K562 (cell line): ENCODE measurements around the gene LRRC7. TPM values are rescaled to one million over a fixed set of nuclear protein-coding genes. Genes with fewer than 3 reads are reported as not detected.

Source experiments
- ATAC-seq: fragments of 200-7000 bp; cut with Tn5 transposase; 3 replicates; pipeline ENCODE4 v1.9.1; 2020; ENCODE audit warnings: moderate library complexity
- BruUV-seq: library from RNA; stranded (reverse); fragments of 400-500 nt; replicated peaks from 2 replicates; lab custom pipeline; 2021; lab: Mats Ljungman, UMichigan
- CTCF ChIA-PET: fragments of 300-600 bp; formaldehyde crosslinking; extraction: SDS; loops from one replicate; lab custom pipeline; 2021; ENCODE audit warnings: low intra/inter-chr PET ratio; lab: Yijun Ruan, JAX
- POLR2A ChIA-PET: fragments of 300-600, 350-650 bp; sonication (Branson Sonifier 250); formaldehyde crosslinking; extraction: SDS; loops from one replicate; lab custom pipeline; 2021; ENCODE audit warnings: antibody characterized with exemption, inconsistent platforms; lab: Yijun Ruan, JAX
- DNase-seq, 4 experiments: peaks; one replicate each; pipeline versions ENCODE4 v3.0.0 to v3.0.0-alpha.2; 2011 to 2018; ENCODE audit warnings: low spot score in 3 of 4, mixed read lengths in 3 of 4; ENCODE audit errors: extremely low read depth in 1 of 4
- FAIRE-seq: peaks from 2 replicates; lab custom pipeline; 2011; peaks lifted over from hg19 to GRCh38; lab: Jason Lieb, UNC
- H2AFZ ChIP-seq: 2 replicates; pipeline ENCODE4 v1.6.0; 2011; ENCODE audit warnings: low read depth, low read length, control low read depth, inconsistent platforms
- H3K27ac ChIP-seq: fragments of 200-600 bp; 3 replicates; pipeline ENCODE4 v1.8.0; 2011; ENCODE audit warnings: low read depth, mild to moderate bottlenecking, control low read depth, inconsistent platforms, low read length, moderate library complexity, mixed read lengths; ENCODE audit errors: extremely low read depth
- H3K27me3 ChIP-seq, 2 experiments: fragments of 300-600 bp in 1 of 2; 2 replicates in 1 of 2; 3 replicates in 1 of 2; pipeline versions ENCODE4 v1.6.0 to v1.8.0; 2011; ENCODE audit warnings: inconsistent platforms in 2 of 2, low read length in 2 of 2, mild to moderate bottlenecking in 1 of 2, mixed read lengths in 1 of 2, moderate library complexity in 1 of 2; ENCODE audit not compliant: control insufficient read depth in 2 of 2, insufficient read depth in 2 of 2
- H3K36me3 ChIP-seq: fragments of 300-600 bp; 3 replicates; pipeline ENCODE4 v1.8.0; 2011; ENCODE audit warnings: mild to moderate bottlenecking, low read length, inconsistent platforms; ENCODE audit not compliant: control insufficient read depth, insufficient read depth
- H3K4me1 ChIP-seq, 2 experiments: fragments of 200-600 bp in 1 of 2; replicated peaks in 1 of 2; 2 replicates in 1 of 2; 3 replicates in 1 of 2; pipeline versions ENCODE4 v1.5.1 to v1.8.0; 2011; ENCODE audit warnings: inconsistent platforms in 2 of 2, low read length in 2 of 2, mild to moderate bottlenecking in 1 of 2, mixed read lengths in 1 of 2, moderate library complexity in 1 of 2; ENCODE audit not compliant: control insufficient read depth in 2 of 2, insufficient read depth in 2 of 2
- H3K4me2 ChIP-seq: 2 replicates; pipeline ENCODE4 v1.6.1; 2011; ENCODE audit warnings: low read length, control low read depth, inconsistent platforms, mixed read lengths; ENCODE audit not compliant: insufficient read depth
- H3K4me3 ChIP-seq: fragments of 200-600 bp; sonication (generic), shearing (Covaris generic); 2 replicates; pipeline ENCODE4 v1.5.1; 2016; ENCODE audit warnings: control low read depth, inconsistent platforms
- H3K79me2 ChIP-seq: fragments of 200-600 bp; 3 replicates; pipeline ENCODE4 v1.8.0; 2011; ENCODE audit warnings: low read length, inconsistent platforms; ENCODE audit not compliant: control insufficient read depth, insufficient read depth
- H3K9ac ChIP-seq, 2 experiments: 2 replicates each; pipeline versions ENCODE4 v1.6.0 to v1.6.1; 2011; ENCODE audit warnings: low read depth in 2 of 2, low read length in 2 of 2, control low read depth in 1 of 2, inconsistent platforms in 1 of 2, mild to moderate bottlenecking in 1 of 2, mixed read lengths in 1 of 2; ENCODE audit not compliant: insufficient read depth in 1 of 2
- H3K9me1 ChIP-seq: one replicate; pipeline ENCODE4 v1.6.0; 2011; ENCODE audit warnings: inconsistent platforms, mild to moderate bottlenecking, low read length, moderate library complexity; ENCODE audit not compliant: control insufficient read depth, insufficient read depth
- H3K9me3 ChIP-seq: replicated peaks from 2 replicates; pipeline ENCODE4 v1.5.1; 2011; ENCODE audit warnings: low read depth, low read length, inconsistent platforms; ENCODE audit not compliant: control insufficient read depth, insufficient read depth
- H4K20me1 ChIP-seq: replicated peaks from 2 replicates; pipeline ENCODE4 v1.6.1; 2011; ENCODE audit warnings: low read length, inconsistent platforms, mixed read lengths; ENCODE audit not compliant: control insufficient read depth, insufficient read depth
- EGR1 ChIP-seq: fragments of 450-650 bp; conservative IDR thresholded peaks from 2 replicates; pipeline ENCODE4 v1.6.1; 2017; ENCODE audit warnings: mild to moderate bottlenecking
- FOXA1 ChIP-seq: fragments of 450-650 bp; IDR thresholded peaks from 2 replicates; pipeline ENCODE4 v1.6.1; 2016; ENCODE audit warnings: mild to moderate bottlenecking, borderline replicate concordance
- GABPA ChIP-seq: fragments of 200-800 bp; sonication (Bioruptor generic); conservative IDR thresholded peaks from 2 replicates; pipeline ENCODE4 v1.6.1; 2016; ENCODE audit warnings: low read depth, missing genetic modification characterization, missing compliant biosample characterization
- HEY1 ChIP-seq: fragments of 250-450 bp; sonication (Bioruptor Pico); IDR thresholded peaks from 2 replicates; pipeline ENCODE4 v1.5.0; 2020; ENCODE audit warnings: mild to moderate bottlenecking, moderate library complexity, borderline replicate concordance
- NFIC ChIP-seq: fragments of 450-650 bp; IDR thresholded peaks from 2 replicates; pipeline ENCODE4 v1.6.1; 2017; ENCODE audit warnings: mild to moderate bottlenecking, inconsistent platforms
- RFX5 ChIP-seq: IDR thresholded peaks from 2 replicates; pipeline ENCODE4 v1.6.1; 2011; ENCODE audit warnings: low read depth, mild to moderate bottlenecking, improper control_type of control experiment, low read length
- ZNF212 ChIP-seq: fragments of 450-650 bp; formaldehyde crosslinking; IDR thresholded peaks from 2 replicates; pipeline ENCODE4 v1.4.0; 2020; ENCODE audit warnings: mild to moderate bottlenecking
- ZNF274 ChIP-seq: IDR thresholded peaks from 2 replicates; pipeline ENCODE4 v1.6.1; 2011; ENCODE audit warnings: low read depth, mild to moderate bottlenecking, low read length, moderate library complexity, borderline replicate concordance
- ZNF75A ChIP-seq: fragments of 450-650 bp; formaldehyde crosslinking; IDR thresholded peaks from 2 replicates; pipeline ENCODE4 v1.4.0; 2020; ENCODE audit warnings: mild to moderate bottlenecking
- ZNF778 ChIP-seq: fragments of 450-650 bp; formaldehyde crosslinking; IDR thresholded peaks from 2 replicates; pipeline ENCODE4 v1.4.0; 2020; ENCODE audit warnings: mild to moderate bottlenecking, moderate library complexity
- WGBS: fragments of 100-300 bp; shearing (Covaris generic); methylation state at CpG from one replicate; pipeline ENCODE4 v1.1.6; 2016; ENCODE audit warnings: low coverage, mixed read lengths; ENCODE audit not compliant: insufficient coverage; ENCODE audit errors: missing lambda C conversion rate; 5-methylcytosine and 5-hydroxymethylcytosine counted together
- in situ Hi-C: fragments of 300-500 bp; cut with MboI; formaldehyde crosslinking; loops from 4 replicates; pipeline ENCODE4 v1.15.0; 2018; ENCODE audit warnings: inconsistent platforms, mixed read lengths
- intact Hi-C: fragments of 100-400 bp; cut with micrococcal nuclease; formaldehyde crosslinking; loops from 2 replicates; pipeline ENCODE4 v1.14.2; 2022
- polyA plus RNA-seq, 8 experiments: library from polyadenylated mRNA; depleted of rRNA in 4 of 8; stranded (reverse) in 5 of 8; unstranded in 3 of 8; fragments of >200 nt; fragmentation: Nextera tagmentation in 2 of 8; fragmentation: Illumina TruSeq in 1 of 8; extraction: Ambion mirVana in 2 of 8; extraction: Trizol in 1 of 8; gene quantifications; 2 replicates each; pipeline versions ENCODE4 v1.2.1 to v1.2.3, GENCODE V29; 2011 to 2014; ENCODE audit warnings: inconsistent platforms in 1 of 8, missing spikeins in 1 of 8
- total RNA-seq, 7 experiments: library from RNA; depleted of rRNA in 6 of 7; stranded (reverse); fragments of >200 nt in 6 of 7; fragmentation: Illumina TruSeq in 2 of 7; extraction: Trizol in 2 of 7; gene quantifications; 2 replicates each; pipeline versions ENCODE4 v1.2.1 to v1.2.3, GENCODE V29; 2011 to 2021; ENCODE audit warnings: low replicate concordance in 1 of 7
- TF ChIP-seq, protein P1 (sequence below): fragments of 200-800 bp; sonication (Bioruptor generic); IDR thresholded peaks from 2 replicates; pipeline ENCODE4 v1.6.1; 2016; ENCODE audit warnings: missing genetic modification characterization, missing compliant biosample characterization
- TF ChIP-seq, protein P2 (sequence below): sonication (generic); IDR thresholded peaks from 2 replicates; pipeline ENCODE4 v1.6.1; 2016
- TF ChIP-seq, protein P3 (sequence below): sonication (generic); formaldehyde crosslinking; IDR thresholded peaks from 2 replicates; pipeline ENCODE4 v1.8.0; 2022; ENCODE audit warnings: mild to moderate bottlenecking, low read depth, missing genetic modification reagents
- TF ChIP-seq, protein P4 (sequence below): fragments of 450-650 bp; IDR thresholded peaks from 2 replicates; pipeline ENCODE4 v1.6.1; 2016

Gene LRRC7
- total and polyA plus RNA-seq, 9 of the 15 experiments (the other 6 are each of a cell fraction or from before 2014, with no cell fraction given), result 0.09 to 0.94 (median 0.49) TPM

DNA sequence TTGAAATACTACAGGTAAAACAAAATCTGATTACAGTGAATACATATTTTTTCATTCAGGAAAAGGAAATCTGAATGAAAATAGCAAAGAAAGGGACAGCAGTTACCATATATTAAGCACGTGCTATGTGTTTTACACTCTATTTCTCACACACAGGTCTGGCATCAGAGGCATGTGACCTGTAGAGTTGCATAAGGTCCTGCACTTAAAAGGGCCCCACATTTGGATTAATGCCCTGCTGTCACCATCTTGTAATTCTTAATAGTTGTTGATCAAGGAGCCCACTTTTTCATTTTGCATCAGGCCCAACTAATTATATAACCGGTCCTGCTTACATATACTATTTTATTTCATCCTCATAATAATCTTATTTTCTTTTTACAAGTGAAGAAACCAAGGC is 511.8 kb downstream of the LRRC7 start (continued):
- TF ChIP-seq, protein P1, sequence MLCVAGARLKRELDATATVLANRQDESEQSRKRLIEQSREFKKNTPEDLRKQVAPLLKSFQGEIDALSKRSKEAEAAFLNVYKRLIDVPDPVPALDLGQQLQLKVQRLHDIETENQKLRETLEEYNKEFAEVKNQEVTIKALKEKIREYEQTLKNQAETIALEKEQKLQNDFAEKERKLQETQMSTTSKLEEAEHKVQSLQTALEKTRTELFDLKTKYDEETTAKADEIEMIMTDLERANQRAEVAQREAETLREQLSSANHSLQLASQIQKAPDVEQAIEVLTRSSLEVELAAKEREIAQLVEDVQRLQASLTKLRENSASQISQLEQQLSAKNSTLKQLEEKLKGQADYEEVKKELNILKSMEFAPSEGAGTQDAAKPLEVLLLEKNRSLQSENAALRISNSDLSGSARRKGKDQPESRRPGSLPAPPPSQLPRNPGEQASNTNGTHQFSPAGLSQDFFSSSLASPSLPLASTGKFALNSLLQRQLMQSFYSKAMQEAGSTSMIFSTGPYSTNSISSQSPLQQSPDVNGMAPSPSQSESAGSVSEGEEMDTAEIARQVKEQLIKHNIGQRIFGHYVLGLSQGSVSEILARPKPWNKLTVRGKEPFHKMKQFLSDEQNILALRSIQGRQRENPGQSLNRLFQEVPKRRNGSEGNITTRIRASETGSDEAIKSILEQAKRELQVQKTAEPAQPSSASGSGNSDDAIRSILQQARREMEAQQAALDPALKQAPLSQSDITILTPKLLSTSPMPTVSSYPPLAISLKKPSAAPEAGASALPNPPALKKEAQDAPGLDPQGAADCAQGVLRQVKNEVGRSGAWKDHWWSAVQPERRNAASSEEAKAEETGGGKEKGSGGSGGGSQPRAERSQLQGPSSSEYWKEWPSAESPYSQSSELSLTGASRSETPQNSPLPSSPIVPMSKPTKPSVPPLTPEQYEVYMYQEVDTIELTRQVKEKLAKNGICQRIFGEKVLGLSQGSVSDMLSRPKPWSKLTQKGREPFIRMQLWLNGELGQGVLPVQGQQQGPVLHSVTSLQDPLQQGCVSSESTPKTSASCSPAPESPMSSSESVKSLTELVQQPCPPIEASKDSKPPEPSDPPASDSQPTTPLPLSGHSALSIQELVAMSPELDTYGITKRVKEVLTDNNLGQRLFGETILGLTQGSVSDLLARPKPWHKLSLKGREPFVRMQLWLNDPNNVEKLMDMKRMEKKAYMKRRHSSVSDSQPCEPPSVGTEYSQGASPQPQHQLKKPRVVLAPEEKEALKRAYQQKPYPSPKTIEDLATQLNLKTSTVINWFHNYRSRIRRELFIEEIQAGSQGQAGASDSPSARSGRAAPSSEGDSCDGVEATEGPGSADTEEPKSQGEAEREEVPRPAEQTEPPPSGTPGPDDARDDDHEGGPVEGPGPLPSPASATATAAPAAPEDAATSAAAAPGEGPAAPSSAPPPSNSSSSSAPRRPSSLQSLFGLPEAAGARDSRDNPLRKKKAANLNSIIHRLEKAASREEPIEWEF (CRISPR knock-in tag), result no peak
- TF ChIP-seq EGR1, result no peak
- TF ChIP-seq RFX5, result no peak
- TF ChIP-seq ZNF274, result no peak

DNA sequence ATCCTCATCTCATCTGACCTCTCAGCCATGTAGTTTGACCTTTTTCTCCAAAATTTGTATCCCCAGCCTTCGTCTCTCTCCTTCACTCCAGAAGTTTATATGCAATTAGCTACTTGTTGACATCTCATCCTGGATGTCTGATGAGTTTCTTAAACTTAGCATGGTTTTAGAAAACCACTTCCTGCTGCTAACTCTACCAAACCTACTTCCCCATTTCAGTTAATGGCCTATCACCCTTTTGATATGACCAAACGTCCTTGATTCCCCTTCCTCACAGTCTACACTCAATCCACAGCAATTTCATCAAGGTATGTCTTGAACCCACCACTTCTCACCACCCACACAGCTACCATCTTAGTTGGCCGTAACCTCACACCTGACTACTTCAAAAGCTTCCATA is 515.8 kb downstream of the LRRC7 start:
- no TSS peak for BruUV-seq
- H3K27me3 ChIP-seq, result no peaks in the 10 kb centered on the region
- in situ Hi-C loops (no loop called here), intact Hi-C loops (no loop called here)
- CTCF ChIA-PET, result no interaction called here
- H3K27ac ChIP-seq, result no peak overlapping the region
- H3K4me1 ChIP-seq, result no peaks in the 10 kb centered on the region
- POLR2A ChIA-PET, result interaction anchor here (0.8 kb wide), 1 partner anchor 122 kb away, joined by 3 read pairs; the partner anchor contains the start of gene LRRC40
- FAIRE-seq (no peak), ATAC-seq (no peak), DNase-seq (no peak)
- H3K4me3 ChIP-seq, result no peak overlapping the region
- no peak overlapping the region for H3K9ac ChIP-seq
- WGBS, result 27% methylated on average over 3 of the region's 3 CpGs
- H3K9me1 ChIP-seq, result no peaks in the 10 kb centered on the region
- no peak overlapping the region for H3K4me2 ChIP-seq
- H2AFZ ChIP-seq, result no peak overlapping the region
- no peaks in the 10 kb centered on the region for H3K36me3 ChIP-seq
- no peaks in the 10 kb centered on the region for H3K79me2 ChIP-seq
- H3K9me3 ChIP-seq, result no peaks in the 10 kb centered on the region
- H4K20me1 ChIP-seq, result no peaks in the 10 kb centered on the region
- TF ChIP-seq ZNF75A (CRISPR knock-in tag) (no peak), HEY1 (CRISPR knock-in tag) (no peak), FOXA1 (no peak), ZNF778 (no peak), ZNF212 (CRISPR knock-in tag) (no peak), GABPA (tag) (peak; percentile 32; the same call in 1 of the 2 replicates), NFIC (no peak)
- TF ChIP-seq, protein P2, sequence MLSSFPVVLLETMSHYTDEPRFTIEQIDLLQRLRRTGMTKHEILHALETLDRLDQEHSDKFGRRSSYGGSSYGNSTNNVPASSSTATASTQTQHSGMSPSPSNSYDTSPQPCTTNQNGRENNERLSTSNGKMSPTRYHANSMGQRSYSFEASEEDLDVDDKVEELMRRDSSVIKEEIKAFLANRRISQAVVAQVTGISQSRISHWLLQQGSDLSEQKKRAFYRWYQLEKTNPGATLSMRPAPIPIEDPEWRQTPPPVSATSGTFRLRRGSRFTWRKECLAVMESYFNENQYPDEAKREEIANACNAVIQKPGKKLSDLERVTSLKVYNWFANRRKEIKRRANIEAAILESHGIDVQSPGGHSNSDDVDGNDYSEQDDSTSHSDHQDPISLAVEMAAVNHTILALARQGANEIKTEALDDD, result 0 out of 2 replicates have a peak, but pooled peaks have one; percentile 32
- TF ChIP-seq, protein P3, sequence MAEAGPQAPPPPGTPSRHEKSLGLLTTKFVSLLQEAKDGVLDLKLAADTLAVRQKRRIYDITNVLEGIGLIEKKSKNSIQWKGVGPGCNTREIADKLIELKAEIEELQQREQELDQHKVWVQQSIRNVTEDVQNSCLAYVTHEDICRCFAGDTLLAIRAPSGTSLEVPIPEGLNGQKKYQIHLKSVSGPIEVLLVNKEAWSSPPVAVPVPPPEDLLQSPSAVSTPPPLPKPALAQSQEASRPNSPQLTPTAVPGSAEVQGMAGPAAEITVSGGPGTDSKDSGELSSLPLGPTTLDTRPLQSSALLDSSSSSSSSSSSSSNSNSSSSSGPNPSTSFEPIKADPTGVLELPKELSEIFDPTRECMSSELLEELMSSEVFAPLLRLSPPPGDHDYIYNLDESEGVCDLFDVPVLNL (CRISPR knock-in tag), result no peak
- TF ChIP-seq, protein P4, sequence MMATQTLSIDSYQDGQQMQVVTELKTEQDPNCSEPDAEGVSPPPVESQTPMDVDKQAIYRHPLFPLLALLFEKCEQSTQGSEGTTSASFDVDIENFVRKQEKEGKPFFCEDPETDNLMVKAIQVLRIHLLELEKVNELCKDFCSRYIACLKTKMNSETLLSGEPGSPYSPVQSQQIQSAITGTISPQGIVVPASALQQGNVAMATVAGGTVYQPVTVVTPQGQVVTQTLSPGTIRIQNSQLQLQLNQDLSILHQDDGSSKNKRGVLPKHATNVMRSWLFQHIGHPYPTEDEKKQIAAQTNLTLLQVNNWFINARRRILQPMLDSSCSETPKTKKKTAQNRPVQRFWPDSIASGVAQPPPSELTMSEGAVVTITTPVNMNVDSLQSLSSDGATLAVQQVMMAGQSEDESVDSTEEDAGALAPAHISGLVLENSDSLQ, result no peak
